Vagina (tissue), 2 donors: ENCODE results near the gene NELFA. TPM values are rescaled to one million over a fixed set of nuclear protein-coding genes. Genes with fewer than 3 reads are reported as not detected.

Source experiments
- DNase-seq, 2 donors: peaks; one replicate each; pipeline ENCODE4 v3.0.0-alpha.2; 2017; ENCODE audit errors: extremely low spot score in 2 of 2
- H3K27ac ChIP-seq: fragments of 200-600 bp; sonication (generic); one replicate; pipeline ENCODE4 v1.5.1; 2019
- H3K27me3 ChIP-seq: fragments of 200-600 bp; sonication (generic); one replicate; pipeline ENCODE4 v1.5.1; 2019
- H3K36me3 ChIP-seq, 2 donors: fragments of 200-600 bp; sonication (generic); one replicate each; pipeline ENCODE4 v1.5.1; 2017 to 2019
- H3K4me1 ChIP-seq: fragments of 200-600 bp; sonication (generic); one replicate; pipeline ENCODE4 v1.5.1; 2019
- H3K4me3 ChIP-seq, 2 donors: fragments of 200-600 bp; sonication (generic); 1 replicate in 1 of 2; 2 replicates in 1 of 2; pipeline ENCODE4 v1.5.1; 2016 to 2019
- H3K9me3 ChIP-seq: fragments of 200-600 bp; sonication (generic); one replicate; pipeline ENCODE4 v1.5.1; 2019
- CTCF ChIP-seq, 3 experiments: fragments of 450-650 bp in 2 of 3; fragments of 200-600 bp in 1 of 3; sonication (generic) in 1 of 3; IDR thresholded peaks; one replicate each; pipeline ENCODE4 v1.5.1; 2017 to 2019; ENCODE audit warnings: antibody characterized with exemption in 3 of 3, mild to moderate bottlenecking in 2 of 3, moderate library complexity in 2 of 3
- POLR2A ChIP-seq, 2 donors: fragments of 450-650 bp; IDR thresholded peaks; one replicate each; pipeline ENCODE4 v1.6.1; 2017; ENCODE audit warnings: antibody characterized with exemption in 2 of 2, mild to moderate bottlenecking in 2 of 2, moderate library complexity in 2 of 2
- POLR2AphosphoS5 ChIP-seq, 2 donors: sonication (generic); formaldehyde crosslinking; IDR thresholded peaks; one replicate each; pipeline ENCODE4 v1.9.0; 2017; ENCODE audit warnings: antibody characterized with exemption in 2 of 2, mild to moderate bottlenecking in 2 of 2, low read depth in 1 of 2; ENCODE audit not compliant: insufficient read depth in 1 of 2
- intact Hi-C: fragments of 100-400 bp; cut with DNase I; formaldehyde crosslinking; loops from one replicate; pipeline ENCODE4 v1.15.1; 2023
- microRNA counts, 2 donors: library from miRNA; unstranded; fragments of <30 nt; microRNA quantifications; one replicate each; lab custom pipeline; 2016 to 2017
- microRNA-seq: library from miRNA; unstranded; fragments of <30 nt; microRNA quantifications from one replicate; pipeline ENCODE4, GENCODE V29; 2017; ENCODE audit warnings: borderline number of aligned reads, borderline replicate concordance
- small RNA-seq: library from RNA; depleted of rRNA; stranded (forward); fragments of <200 nt; gene quantifications from one replicate; pipeline ENCODE3, GENCODE V24; 2016
- total RNA-seq: library from RNA; depleted of rRNA; stranded (reverse); fragments of >200 nt; gene quantifications from one replicate; pipeline ENCODE4 v1.2.3, GENCODE V29; 2016

NELFA gene
- total RNA-seq, 1 donor from 2014 or later, result 19.6 TPM

GRCh38 chr4:1938027-1938426 is 70.7 kb downstream of the NELFA start:
- H3K4me3 ChIP-seq, result no peak overlapping the region
- no peaks in the 10 kb centered on the region for H3K27me3 ChIP-seq
- no peak for TF ChIP-seq POLR2A (IDR thresholded peaks at IDR 0.05)
- no peak for TF ChIP-seq POLR2AphosphoS5 (IDR thresholded peaks at IDR 0.05; ENCODE audit: insufficient read depth in 1 of 2, low read depth in 1 of 2)
- TF ChIP-seq CTCF (IDR thresholded peaks at IDR 0.05), result no peak
- H3K9me3 ChIP-seq, result no peaks in the 10 kb centered on the region
- H3K36me3 ChIP-seq, result peaks cover 0 to 16% of the 10 kb centered on the region in 2 donors
- intact Hi-C loops, result no loop called here
- H3K4me1 ChIP-seq, result no peaks in the 10 kb centered on the region
- no peak for DNase-seq
- no peak overlapping the region for H3K27ac ChIP-seq

GRCh38 chr4:1937550-1937949 is 71.2 kb downstream of the NELFA start:
- intact Hi-C loops, result no loop called here
- peaks cover 0 to 12% of the 10 kb centered on the region in 2 donors for H3K36me3 ChIP-seq
- H3K27ac ChIP-seq, result no peak overlapping the region
- no peaks in the 10 kb centered on the region for H3K27me3 ChIP-seq
- H3K9me3 ChIP-seq, result no peaks in the 10 kb centered on the region
- TF ChIP-seq POLR2A (IDR thresholded peaks at IDR 0.05), result no peak
- TF ChIP-seq CTCF (IDR thresholded peaks at IDR 0.05), result no peak
- no peak for TF ChIP-seq POLR2AphosphoS5 (IDR thresholded peaks at IDR 0.05; ENCODE audit: insufficient read depth in 1 of 2, low read depth in 1 of 2)
- no peak overlapping the region for H3K4me3 ChIP-seq
- no peak for DNase-seq
- H3K4me1 ChIP-seq, result no peaks in the 10 kb centered on the region

GRCh38 chr4:1933700-1934099 is 75.1 kb downstream of the NELFA start:
- intact Hi-C loops, result no loop called here
- peaks cover 0 to 18% of the 10 kb centered on the region in 2 donors for H3K36me3 ChIP-seq
- TF ChIP-seq POLR2AphosphoS5 (IDR thresholded peaks at IDR 0.05; ENCODE audit: insufficient read depth in 1 of 2, low read depth in 1 of 2) (no peak), CTCF (IDR thresholded peaks at IDR 0.05) (no peak), POLR2A (IDR thresholded peaks at IDR 0.05) (no peak)
- no peak overlapping the region for H3K4me3 ChIP-seq
- H3K27ac ChIP-seq, result no peak overlapping the region
- no peaks in the 10 kb centered on the region for H3K9me3 ChIP-seq
- no peaks in the 10 kb centered on the region for H3K4me1 ChIP-seq
- H3K27me3 ChIP-seq, result no peaks in the 10 kb centered on the region
- DNase-seq, result no peak

- no peak for DNase-seq
- Histone ChIP-seq H3K4me3 (no peak overlapping the region), H3K27ac (no peak overlapping the region), H3K9me3 (no peaks in the 10 kb centered on the region), H3K36me3 (peaks cover 0 to 18% of the 10 kb centered on the region in 2 donors), H3K27me3 (no peaks in the 10 kb centered on the region), H3K4me1 (no peaks in the 10 kb centered on the region)
- TF ChIP-seq POLR2AphosphoS5 (IDR thresholded peaks at IDR 0.05; ENCODE audit: insufficient read depth in 1 of 2, low read depth in 1 of 2) (no peak), POLR2A (IDR thresholded peaks at IDR 0.05) (no peak), CTCF (IDR thresholded peaks at IDR 0.05) (no peak)
- intact Hi-C loops, result no loop called here
These were observed 76.0 kb downstream of the NELFA start for GRCh38 chr4:1932736-1933135.

MicroRNA genes within 50 kb of the gene (microRNA counts, 767-probe panel; counts per million panel counts)
- microRNA hsa-miR-943 (lab: Ali Mortazavi, UCI), result 238 to 261 counts per million in 2 donors

Small RNA genes lying within 50 kb of the gene (microRNA-seq; reads per million reads assigned to microRNA genes)
- 1.4 reads per million for gene MIR943

Small RNA genes lying within 50 kb of the gene (small RNA-seq; reads per million reads assigned to genes)
- gene SCARNA22, result 146 reads per million, percentile 97 among the genes with 10 or more reads in this experiment

Other genes starting within 250 kb of the NELFA start
- 96.5 TPM for gene FGFR3, start 215.7 kb downstream of the NELFA start, total RNA-seq
- gene LETM1, start 152.8 kb downstream of the NELFA start, total RNA-seq, result 67.5 TPM
- 38.5 TPM for gene NSD2, start 137.6 kb downstream of the NELFA start, total RNA-seq
- 1.7 TPM for gene NAT8L, start 50.4 kb upstream of the NELFA start, total RNA-seq
- 9.6 TPM for gene HAUS3, start 233.1 kb upstream of the NELFA start, total RNA-seq
- gene POLN, start 233.1 kb upstream of the NELFA start, total RNA-seq, result 3.9 TPM